Kidney epithelial cell (primary cell): ENCODE data around the gene USP24. TPM values are rescaled to one million over a fixed set of nuclear protein-coding genes. Genes with fewer than 3 reads are reported as not detected.

Source experiments
- DNase-seq: peaks from one replicate; pipeline ENCODE4 v3.0.0-alpha.2; 2010; ENCODE audit warnings: low read depth
- H3K27me3 ChIP-seq: 2 replicates; pipeline ENCODE4 v1.6.0; 2011; ENCODE audit warnings: low read length; ENCODE audit not compliant: control insufficient read depth, insufficient read depth
- H3K36me3 ChIP-seq: 2 replicates; pipeline ENCODE4 v1.5.1; 2011; ENCODE audit warnings: low read length; ENCODE audit not compliant: control insufficient read depth, insufficient read depth
- H3K4me3 ChIP-seq: 2 replicates; pipeline ENCODE4 v1.5.1; 2011; ENCODE audit warnings: low read depth, mild to moderate bottlenecking, control low read depth, low read length
- total RNA-seq: library from RNA; depleted of rRNA; stranded (reverse); fragments of >200 nt; gene quantifications from 2 replicates; pipeline ENCODE4 v1.2.3, GENCODE V29; 2015
- TF ChIP-seq, protein P1 (sequence below): IDR thresholded peaks from 2 replicates; pipeline ENCODE4 v1.5.1; 2011; ENCODE audit warnings: mild to moderate bottlenecking, moderate library complexity, low read length, control low read depth, inconsistent platforms; ENCODE audit not compliant: insufficient read depth, poor library complexity, severe bottlenecking

The USP24 gene
- total RNA-seq, 1 donor from 2014 or later = 27.2 TPM

DNA sequence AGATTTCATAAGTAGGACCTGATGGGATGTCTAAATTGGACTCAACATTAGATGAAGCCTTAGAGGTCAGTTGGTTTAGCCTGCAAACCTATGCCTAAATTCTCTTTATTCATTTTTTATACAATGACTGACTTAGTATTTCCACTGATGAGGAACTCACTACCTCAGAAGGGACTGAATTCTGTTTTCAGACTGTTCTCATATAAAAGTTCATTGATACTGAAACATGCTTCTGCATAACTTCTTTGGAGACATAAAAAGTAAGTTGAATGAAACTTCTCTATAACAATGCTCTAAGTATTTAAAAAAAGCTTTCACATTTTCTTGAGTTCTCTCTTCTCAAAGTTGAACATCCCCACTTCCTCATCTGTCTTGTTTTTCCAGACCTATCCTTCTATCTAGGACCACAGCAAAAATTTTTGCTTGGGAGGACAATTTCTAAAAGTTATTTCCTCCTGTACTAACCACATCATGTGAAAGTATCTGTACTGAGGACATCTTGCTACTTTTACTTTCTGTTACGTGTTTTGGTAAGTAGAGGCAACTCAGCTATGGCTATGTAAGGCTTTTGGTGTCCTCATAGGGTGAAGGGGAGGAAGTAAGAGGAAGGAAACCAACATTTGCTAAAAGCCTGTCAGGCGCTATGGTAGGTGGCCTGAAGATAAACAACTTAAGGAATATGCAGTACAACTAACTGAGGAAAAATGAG lies 64.1 kb downstream of the USP24 start:
- H3K36me3 ChIP-seq = no peaks in the 10 kb centered on the region
- H3K27me3 ChIP-seq = no peaks in the 10 kb centered on the region
- H3K4me3 ChIP-seq = no peak overlapping the region
- TF ChIP-seq, protein P1, sequence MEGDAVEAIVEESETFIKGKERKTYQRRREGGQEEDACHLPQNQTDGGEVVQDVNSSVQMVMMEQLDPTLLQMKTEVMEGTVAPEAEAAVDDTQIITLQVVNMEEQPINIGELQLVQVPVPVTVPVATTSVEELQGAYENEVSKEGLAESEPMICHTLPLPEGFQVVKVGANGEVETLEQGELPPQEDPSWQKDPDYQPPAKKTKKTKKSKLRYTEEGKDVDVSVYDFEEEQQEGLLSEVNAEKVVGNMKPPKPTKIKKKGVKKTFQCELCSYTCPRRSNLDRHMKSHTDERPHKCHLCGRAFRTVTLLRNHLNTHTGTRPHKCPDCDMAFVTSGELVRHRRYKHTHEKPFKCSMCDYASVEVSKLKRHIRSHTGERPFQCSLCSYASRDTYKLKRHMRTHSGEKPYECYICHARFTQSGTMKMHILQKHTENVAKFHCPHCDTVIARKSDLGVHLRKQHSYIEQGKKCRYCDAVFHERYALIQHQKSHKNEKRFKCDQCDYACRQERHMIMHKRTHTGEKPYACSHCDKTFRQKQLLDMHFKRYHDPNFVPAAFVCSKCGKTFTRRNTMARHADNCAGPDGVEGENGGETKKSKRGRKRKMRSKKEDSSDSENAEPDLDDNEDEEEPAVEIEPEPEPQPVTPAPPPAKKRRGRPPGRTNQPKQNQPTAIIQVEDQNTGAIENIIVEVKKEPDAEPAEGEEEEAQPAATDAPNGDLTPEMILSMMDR = no peak
- no peak for DNase-seq

DNA sequence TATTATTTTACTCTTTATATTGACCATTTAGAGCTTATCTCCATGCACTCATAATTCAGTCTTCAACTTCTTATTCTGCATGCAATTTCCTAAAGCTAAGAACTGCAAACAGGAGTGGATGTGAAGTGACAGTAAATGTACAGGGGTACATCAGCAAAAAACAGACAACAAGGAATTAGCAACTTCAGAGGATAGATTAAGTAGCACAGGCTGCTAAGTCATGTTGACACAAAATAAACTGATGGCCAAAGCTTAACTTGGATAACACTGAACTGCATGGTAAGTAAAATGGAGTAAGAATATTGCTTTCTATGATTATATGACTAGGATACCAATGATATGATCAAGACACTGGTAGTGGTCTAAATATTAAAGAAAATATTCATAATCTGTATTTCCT lies 66.5 kb downstream of the USP24 start:
- Histone ChIP-seq H3K36me3 (no peaks in the 10 kb centered on the region), H3K27me3 (no peaks in the 10 kb centered on the region), H3K4me3 (no peak overlapping the region)
- TF ChIP-seq, protein P1 = no peak
- DNase-seq = no peak

DNA sequence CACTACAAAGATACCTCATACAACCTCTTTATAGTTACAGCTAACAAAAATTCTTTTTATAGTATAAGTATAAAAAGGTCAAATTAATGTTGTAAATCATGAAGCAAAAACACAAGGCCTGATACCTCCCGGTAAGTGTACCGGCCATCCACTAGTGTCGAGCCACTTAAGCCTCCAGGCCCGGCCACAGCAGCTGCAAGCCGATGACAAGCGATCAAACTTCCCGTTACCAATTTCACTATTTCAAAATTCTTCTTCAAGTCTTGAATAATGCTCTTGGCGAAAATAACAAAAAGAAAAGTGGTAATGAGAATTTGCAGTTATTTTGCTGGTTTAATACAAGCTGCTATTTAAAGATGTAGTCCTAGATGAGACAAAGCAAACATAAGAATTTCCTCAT lies 67.6 kb downstream of the USP24 start:
- H3K27me3 ChIP-seq = no peaks in the 10 kb centered on the region
- no peaks in the 10 kb centered on the region for H3K36me3 ChIP-seq
- H3K4me3 ChIP-seq = no peak overlapping the region
- DNase-seq = no peak
- TF ChIP-seq, protein P1 = no peak

DNA sequence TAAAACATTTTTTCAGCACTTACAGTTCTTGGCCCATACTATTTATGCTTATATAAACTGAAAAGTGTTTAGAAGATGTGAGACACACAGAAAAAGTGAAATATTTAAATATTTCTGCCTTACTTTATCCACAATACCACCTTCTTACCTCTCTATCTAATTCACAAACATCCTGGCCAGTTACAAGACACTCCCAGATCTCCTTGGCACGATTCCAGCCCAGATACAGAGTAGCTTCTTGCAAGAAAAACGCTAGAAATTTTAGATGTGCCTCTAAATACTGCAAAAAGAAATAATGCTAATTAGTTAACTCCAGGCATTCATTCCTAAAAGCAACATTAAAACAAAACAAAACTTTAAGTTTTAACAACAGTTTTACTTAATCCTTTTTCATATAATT lies 68.4 kb downstream of the USP24 start:
- DNase-seq = no peak
- no peaks in the 10 kb centered on the region for H3K36me3 ChIP-seq
- H3K4me3 ChIP-seq = no peak overlapping the region
- TF ChIP-seq, protein P1 = no peak
- no peaks in the 10 kb centered on the region for H3K27me3 ChIP-seq

DNA sequence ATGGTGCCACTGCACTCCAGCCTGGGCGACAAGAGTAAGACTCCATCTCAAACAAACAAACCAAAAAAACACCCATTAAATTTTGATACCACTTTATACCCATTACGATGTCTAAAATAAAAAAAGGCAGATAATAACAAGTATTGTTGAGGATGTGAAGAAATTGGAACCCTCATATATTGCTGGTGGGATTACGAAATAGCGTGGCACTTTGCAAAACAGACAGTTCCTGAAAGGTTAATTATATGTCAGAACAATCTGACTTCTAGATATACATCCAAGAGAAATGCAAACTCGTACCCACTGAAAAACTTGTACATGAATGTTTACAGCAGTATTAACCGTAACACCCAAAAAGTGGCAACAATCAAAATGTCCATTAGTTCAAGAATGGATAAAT lies 70.3 kb downstream of the USP24 start:
- H3K36me3 ChIP-seq = no peaks in the 10 kb centered on the region
- no peak for DNase-seq
- TF ChIP-seq, protein P1 = no peak
- no peak overlapping the region for H3K4me3 ChIP-seq
- no peaks in the 10 kb centered on the region for H3K27me3 ChIP-seq

DNA sequence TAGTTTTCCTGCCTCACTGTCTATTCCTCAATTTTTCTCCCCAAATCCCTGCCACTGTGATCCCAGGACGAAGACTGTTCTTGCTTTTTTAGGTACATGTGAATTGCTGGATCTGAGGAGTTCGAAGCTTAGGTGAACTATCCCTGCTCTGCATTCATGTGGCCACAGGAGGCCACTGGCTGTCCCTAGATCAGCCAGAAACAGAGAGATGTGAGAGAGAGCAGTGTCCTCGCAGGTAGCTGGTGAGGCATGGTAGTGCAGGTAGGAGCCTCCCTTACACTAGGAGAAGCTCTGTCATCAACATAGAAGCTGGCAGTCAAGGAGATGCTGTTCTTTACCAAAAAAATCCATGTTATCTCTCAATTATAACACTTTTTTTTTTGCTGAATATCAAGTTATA lies 71.5 kb downstream of the USP24 start:
- TF ChIP-seq, protein P1 = no peak
- Histone ChIP-seq H3K27me3 (no peaks in the 10 kb centered on the region), H3K4me3 (no peak overlapping the region), H3K36me3 (no peaks in the 10 kb centered on the region)
- no peak for DNase-seq
